HEK293 (cell line): ENCODE data around the gene BSX.

Experiments
- ZBTB7A ChIP-seq: fragments of 450-650 bp; formaldehyde crosslinking; IDR thresholded peaks from 2 replicates; pipeline ENCODE4 v1.5.1; 2016; ENCODE audit warnings: low read depth, missing biosample characterization, missing genetic modification characterization
- TF ChIP-seq, protein P1 (sequence below): fragments of 450-650 bp; formaldehyde crosslinking; IDR thresholded peaks from 2 replicates; pipeline ENCODE4 v1.5.1; 2016; ENCODE audit warnings: missing biosample characterization, missing genetic modification characterization

GRCh38 chr11:123020968-123021367, 39.3 kb upstream of the BSX start:
- TF ChIP-seq ZBTB7A (tag by site-specific recombination): no peak
- TF ChIP-seq, protein P1, sequence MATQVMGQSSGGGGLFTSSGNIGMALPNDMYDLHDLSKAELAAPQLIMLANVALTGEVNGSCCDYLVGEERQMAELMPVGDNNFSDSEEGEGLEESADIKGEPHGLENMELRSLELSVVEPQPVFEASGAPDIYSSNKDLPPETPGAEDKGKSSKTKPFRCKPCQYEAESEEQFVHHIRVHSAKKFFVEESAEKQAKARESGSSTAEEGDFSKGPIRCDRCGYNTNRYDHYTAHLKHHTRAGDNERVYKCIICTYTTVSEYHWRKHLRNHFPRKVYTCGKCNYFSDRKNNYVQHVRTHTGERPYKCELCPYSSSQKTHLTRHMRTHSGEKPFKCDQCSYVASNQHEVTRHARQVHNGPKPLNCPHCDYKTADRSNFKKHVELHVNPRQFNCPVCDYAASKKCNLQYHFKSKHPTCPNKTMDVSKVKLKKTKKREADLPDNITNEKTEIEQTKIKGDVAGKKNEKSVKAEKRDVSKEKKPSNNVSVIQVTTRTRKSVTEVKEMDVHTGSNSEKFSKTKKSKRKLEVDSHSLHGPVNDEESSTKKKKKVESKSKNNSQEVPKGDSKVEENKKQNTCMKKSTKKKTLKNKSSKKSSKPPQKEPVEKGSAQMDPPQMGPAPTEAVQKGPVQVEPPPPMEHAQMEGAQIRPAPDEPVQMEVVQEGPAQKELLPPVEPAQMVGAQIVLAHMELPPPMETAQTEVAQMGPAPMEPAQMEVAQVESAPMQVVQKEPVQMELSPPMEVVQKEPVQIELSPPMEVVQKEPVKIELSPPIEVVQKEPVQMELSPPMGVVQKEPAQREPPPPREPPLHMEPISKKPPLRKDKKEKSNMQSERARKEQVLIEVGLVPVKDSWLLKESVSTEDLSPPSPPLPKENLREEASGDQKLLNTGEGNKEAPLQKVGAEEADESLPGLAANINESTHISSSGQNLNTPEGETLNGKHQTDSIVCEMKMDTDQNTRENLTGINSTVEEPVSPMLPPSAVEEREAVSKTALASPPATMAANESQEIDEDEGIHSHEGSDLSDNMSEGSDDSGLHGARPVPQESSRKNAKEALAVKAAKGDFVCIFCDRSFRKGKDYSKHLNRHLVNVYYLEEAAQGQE (tag by site-specific recombination): no peak
